Limb (tissue), 2 donors: ENCODE data around the gene MYO1F.
"Not testable (repeated sequence)": the region's sequence is repeated elsewhere in the genome, so short reads cannot be mapped to it uniquely, and the experiment has no call there.

ENCODE experiments used
- DNase-seq, 2 donors: peaks; one replicate each; pipeline ENCODE4 v3.0.0-alpha.2; 2016; ENCODE audit errors: extremely low spot score in 2 of 2

The MYO1F gene

DNA sequence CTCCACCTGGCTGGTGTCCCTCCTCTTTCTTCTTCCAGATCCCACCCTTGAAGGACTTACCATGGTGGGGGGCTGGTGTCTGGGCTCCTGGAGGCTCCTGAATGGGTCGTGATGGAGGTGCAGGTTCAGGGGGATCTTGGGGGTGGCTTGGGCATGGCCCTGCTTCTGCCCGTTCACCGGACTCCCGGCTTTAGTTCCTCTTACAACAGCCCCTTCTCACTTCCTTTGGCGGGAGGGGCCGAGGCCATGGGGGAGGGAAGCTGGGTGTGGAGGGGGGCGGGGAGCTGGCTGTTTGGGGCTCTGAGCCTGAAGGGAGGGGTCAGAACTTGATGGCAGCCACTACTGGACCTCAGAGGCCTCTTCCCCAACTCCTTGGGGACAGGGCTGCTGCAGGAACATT lies at the start of gene MYO1F:
TSS of gene MYO1F (minus strand) at position 196 of the 400 bp plus-strand sequence. CDS start at position 63, 133 bp downstream.
- DNase-seq, result no peak

DNA sequence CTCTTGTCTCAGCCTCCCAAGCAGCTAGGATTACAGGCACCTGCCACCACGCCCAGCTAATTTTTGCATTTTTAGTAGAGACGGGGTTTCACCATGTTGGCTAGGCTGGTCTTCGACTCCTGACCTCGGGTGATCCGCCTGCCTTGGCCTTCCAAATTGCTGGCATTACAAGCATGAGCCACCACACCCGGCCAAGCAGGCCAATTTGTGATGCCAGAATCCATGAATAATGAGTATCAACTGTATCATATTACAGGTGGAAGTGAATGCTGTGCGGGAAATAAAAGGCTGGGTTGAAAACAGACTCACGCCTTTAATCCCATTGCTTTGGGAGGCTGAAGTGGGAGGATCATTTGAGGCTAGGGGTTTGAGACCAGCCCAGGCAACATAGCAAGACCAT lies 49.6 kb upstream of the MYO1F start:
- DNase-seq, result no peak

DNA sequence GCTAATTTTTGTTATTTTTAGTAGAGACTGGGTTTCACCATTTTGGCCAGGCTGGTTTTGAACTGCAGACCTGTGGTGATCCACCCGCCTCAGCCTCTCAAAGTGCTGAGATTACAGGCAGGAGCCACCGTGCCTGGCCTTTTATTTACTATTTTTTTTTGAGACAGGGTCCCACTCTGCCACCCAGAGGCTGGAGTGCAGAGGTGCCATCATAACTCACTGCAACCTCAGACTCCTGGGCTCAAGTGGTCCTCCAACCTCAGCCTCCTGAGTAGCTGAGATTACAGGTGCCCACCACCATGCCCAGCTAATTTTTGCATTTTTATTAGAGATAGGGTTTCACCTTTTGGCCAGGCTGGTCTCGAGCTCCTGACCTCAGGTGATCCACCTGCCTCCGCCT lies 45.6 kb upstream of the MYO1F start:
- DNase-seq, result not testable (repeated sequence)

DNA sequence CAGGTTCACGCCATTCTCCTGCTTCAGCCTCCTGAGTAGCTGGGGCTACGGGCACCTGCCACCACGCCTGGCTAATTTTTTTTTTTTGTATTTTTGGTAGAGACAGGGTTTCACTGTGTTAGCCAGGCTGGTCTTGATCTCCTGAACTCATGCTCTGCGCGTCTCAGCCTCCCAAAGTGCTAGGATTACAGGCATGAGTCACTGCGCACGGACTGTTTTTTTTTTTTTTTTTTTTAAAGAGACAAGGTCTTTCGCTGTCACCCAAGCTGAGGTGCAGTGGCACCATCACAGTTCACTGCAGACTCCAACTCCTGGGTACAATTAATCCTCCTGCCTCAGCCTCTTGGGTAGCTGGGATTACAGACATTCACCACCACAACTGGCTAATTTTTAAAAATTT lies 41.5 kb upstream of the MYO1F start:
- DNase-seq, result no peak

DNA sequence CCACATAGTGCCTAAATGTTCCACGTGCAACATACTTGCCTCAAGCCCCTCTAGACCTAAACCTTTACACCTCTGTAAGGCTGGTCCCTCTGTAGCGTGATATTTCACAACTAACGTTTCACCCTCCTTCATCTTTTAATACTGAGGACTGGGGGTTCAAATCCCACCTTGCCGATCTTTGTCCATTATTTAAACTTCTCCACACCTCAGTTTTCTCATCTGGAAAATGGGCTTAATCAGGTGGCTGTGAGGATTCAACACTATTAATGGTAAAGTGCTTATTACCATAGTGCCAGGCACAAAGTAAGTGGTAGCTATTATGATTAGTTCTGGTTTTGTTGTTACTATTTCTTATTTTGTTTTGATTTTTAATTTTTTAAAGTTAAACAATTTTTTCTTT lies 40.7 kb upstream of the MYO1F start:
- no peak for DNase-seq

DNA sequence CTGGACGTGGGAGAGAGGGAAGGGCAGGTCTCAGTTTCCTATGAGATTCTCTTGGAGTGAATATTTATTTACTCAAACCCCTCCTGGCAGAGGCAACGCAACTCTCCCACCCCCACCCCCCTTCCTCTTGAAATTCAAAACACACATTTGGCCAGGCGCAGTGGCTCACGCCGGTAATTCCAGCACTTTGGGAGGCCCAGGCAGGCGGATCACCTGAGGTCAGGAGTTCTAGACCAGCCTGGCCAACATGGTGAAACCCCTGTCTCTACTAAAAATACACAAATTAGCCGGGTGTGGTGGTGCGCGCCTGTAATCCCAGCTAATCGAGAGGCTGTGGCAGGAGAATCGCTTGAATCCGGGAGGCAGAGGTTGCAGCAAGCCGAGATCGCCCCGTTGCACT lies 40.1 kb upstream of the MYO1F start:
- DNase-seq, result not testable (repeated sequence)

- DNase-seq, result no peak
These were observed 39.6 kb upstream of the MYO1F start for GRCh38 chr19:8616861-8617260.

- peak; percentile 41 to 70 for DNase-seq
These were observed 38.8 kb upstream of the MYO1F start for GRCh38 chr19:8615813-8616596.

DNA sequence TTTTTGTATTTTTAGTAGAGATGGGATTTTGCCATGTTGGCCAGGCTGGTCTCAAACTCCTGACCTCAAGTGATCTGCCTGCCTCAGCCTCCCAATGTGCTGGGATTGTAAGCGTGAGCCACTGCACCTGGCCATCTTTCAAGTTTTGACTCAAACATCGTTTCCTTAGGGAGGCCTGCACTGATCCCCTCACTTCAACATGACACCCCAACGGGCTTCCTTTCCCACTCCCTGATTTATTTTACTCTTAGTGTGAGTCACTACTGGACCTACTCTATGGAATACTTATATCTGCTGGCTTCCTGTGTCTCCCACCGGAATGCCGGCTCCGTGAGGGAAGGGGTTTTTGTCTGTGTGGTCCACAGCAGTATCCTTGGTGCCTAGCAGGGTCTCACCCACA lies 37.8 kb upstream of the MYO1F start:
- no peak for DNase-seq

DNA sequence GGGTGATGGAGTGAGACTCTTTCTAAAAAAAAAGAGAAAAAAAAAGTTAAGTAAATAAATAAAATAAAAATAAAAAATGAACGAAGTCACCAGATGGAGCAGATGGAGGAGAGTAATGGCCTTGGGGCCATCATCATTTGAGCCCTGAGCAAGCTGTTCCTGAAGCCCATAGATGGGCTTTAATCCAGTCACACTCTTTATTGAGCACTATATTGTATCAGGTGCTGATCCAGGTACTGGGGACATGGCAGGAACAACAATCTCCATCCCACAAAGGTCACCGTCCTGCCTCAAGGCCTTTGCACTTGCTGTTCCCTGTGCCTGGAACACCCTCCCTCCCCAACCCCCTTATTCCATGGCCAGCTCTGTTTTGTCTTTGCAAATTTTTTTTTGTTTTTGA lies 37.2 kb upstream of the MYO1F start:
- no peak for DNase-seq

- DNase-seq, result no peak
These were observed 35.5 kb upstream of the MYO1F start for GRCh38 chr19:8612807-8613171.

DNA sequence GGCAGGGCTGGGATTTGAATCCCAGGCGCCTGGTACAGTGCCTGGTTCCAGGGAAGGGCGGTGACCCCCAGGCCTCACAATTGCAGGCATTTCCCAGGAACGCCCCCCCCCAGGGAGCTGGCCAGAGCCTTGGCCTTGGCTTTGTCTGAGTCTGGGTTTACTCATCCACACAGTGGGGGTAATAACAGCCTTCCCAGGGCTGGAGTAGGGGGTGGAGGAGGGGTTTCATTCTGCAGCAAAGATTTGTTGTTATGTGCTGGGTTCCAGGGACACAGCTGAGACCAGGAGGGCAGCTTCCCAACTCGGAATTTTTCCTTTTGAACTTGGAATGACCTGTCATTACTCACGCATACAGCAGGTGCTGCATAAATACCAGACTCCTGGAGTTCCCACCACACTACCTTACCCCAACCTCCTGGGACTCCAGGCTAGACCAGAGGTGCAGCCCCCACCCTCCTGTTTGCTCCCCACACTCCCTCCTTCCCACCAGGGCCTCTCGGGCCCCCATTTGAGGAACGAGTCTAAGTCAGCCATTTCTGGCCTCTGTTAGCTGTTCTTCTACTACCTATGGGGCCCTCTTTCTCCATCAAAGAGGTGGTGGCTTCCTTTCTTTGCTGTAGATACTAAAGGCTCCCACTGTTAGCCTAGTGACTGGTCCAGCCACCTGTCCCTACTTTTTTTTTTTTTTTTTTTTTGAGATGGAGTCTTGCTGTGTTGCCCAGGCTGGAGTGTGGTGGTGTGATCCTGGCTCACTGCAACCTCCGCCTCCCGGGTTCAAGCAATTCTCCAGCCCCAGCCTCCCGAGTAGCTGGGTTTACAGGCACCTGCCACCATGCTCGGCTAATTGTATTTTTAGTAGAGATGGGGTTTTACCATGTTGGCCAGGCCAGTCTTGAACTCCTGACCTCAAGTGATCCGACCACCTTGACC lies 34.9 kb upstream of the MYO1F start:
- peak; percentile 22 to 63 for DNase-seq

DNA sequence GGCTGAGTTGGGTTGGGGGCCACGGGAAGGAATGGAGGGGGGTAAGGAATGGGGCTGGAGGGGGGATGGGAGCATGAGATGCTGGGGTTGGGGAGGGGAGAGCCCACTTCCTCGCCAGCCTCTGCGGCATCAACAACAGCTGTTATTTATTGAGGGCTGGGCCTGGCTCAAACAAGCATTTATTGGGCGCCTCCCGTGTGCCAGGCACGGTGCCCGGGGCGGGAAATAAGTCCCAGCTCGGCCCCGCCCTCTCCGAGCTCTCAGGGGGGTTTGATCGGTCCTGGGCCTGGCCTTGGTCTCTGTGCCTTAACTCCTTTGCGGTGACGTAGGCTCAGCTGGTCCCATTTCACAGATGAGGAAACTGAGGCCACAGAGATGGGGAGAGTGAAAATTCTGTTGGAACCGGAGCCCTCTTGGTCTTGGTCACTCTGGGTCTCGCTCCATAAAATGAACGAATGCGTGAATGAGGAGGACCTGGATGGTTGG lies 34.2 kb upstream of the MYO1F start:
- peak; percentile 24 to 66 for DNase-seq

DNA sequence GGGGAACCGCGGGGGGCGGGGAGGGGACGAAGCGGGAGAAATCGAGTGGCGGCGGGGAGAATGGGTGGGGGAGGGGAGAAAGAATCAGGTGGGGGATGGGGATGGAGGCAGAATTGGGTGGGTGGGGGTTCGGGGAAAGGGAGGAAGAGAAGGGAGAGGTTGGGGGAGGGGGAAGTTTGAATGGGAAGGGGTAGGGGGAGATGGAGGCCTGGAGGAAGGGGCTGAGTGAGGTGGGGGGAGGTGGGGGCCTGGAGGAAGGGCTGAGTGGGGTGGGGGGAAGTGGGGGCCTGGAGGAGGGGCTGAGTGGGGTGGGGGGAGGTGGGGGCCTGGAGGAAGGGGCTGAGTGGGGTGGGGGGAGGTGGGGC lies 33.7 kb upstream of the MYO1F start:
- DNase-seq, result no peak

GRCh38 chr19:8610041-8610935 lies 33.0 kb upstream of the MYO1F start, which contains the start of gene ADAMTS10:
Gene ADAMTS10, minus strand, starts transcription at chr19:8610715. Its CDS starts 5,005 bp downstream, at chr19:8605710.
- DNase-seq, result peak; percentile 66 to 86

GRCh38 chr19:8609279-8610040 lies 32.2 kb upstream of the MYO1F start:
- DNase-seq, result peak; percentile 43 to 75

DNA sequence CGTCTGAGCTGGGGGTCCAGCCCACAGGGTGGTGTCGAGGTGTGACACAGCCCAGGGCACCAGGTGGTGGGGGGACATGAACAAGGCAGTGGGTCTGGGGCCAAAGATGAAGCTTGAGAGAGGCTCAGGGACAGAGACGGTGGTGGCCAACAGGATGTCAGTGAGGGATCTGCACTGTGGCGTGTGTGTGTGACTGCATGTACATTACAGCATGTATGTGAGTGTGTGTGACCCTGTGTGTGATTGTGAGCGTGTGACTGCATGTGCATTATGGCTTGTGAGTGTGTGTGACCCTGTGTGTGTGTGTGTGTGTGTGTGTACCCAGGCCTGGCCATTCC lies 31.7 kb upstream of the MYO1F start:
- no peak for DNase-seq

DNA sequence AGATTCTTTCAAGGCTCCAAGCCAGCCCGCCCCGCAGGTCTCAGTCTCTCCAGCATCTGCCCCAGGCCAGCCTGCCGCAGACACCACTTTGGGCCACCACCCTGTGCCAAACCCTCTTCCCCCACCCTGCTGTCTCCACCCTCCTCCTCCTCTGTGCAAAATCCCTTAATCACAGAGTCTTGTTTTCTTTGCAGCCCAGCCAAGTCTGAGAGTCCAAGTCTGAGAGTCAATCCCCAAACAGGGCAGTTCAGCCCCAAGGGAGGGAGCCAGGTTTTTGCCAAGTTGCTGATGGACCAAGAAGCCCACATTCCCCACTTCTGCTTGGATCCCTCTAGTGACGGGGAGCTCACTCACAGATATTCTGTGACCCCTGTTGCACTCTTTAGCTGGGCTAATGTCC lies 30.1 kb upstream of the MYO1F start:
- DNase-seq, result no peak

DNA sequence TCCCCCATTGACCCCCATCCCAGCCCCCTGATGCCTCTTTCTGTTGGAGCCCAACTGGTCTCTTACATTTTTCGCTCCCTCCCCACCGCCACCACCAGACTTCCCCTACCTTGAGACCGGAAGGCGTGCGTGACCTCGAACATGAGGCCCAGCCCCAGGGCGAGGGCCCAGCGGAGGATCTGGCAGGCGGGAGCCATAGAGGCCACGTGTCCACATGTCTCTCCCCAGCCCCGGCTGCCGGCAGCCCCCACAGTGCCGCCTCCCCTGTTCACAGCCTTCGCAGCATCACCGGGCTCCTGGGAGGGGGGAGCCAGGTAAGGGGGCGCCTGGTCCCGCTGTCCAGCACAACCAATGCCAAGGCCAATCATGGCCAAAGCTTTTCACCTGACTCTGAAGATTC lies 28.3 kb upstream of the MYO1F start:
- no peak for DNase-seq

DNA sequence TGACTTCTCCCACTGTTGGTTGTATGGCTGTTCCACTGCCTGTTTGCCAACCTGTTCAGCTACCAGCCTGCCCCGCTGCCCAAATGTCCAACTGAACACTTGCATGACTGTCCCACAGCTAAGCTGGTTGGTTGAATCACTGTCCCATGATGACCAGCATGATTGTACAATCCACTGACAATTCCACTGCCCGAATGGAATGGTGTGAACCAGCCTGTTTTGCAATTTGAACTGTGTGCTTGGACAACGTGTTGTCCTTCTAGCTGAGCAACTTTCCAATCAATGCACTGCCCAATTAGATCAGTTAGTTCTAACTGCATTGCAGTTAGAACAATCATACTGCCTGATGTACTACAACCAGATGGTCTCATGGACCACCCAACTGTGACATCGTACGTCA lies 24.6 kb upstream of the MYO1F start:
- DNase-seq, result no peak

- peak in 1 of 2 donors; percentile 26 for DNase-seq
These were observed 23.6 kb upstream of the MYO1F start for GRCh38 chr19:8600816-8601215.
